NCI-H2171 treated with DMSO at 0.1 percent for 48 hours (cell line): Measurements from ENCODE around the gene STX1A.

Source experiments
- DNase-seq: peaks from one replicate; lab custom pipeline; 2025; lab: John Stamatoyannopoulos, UW

Gene STX1A

GRCh38 chr7:73707045-73707631 lies 12.3 kb downstream of the STX1A start:
- peak; percentile 93 for DNase-seq

- peak; percentile 76 for DNase-seq
Measured at GRCh38 chr7:73706126-73707044, 13.1 kb downstream of the STX1A start.

GRCh38 chr7:73705551-73705920 lies 13.9 kb downstream of the STX1A start:
- DNase-seq, result no peak

GRCh38 chr7:73704640-73705550 lies 14.6 kb downstream of the STX1A start:
- DNase-seq, result peak; percentile 99

GRCh38 chr7:73703757-73704639 lies 15.5 kb downstream of the STX1A start:
- peak; percentile 87 for DNase-seq

- no peak for DNase-seq
Measured at GRCh38 chr7:73703225-73703624, 16.2 kb downstream of the STX1A start.

GRCh38 chr7:73702665-73703064 lies 16.8 kb downstream of the STX1A start:
- no peak for DNase-seq

GRCh38 chr7:73702226-73702625 lies 17.2 kb downstream of the STX1A start:
- DNase-seq, result no peak

GRCh38 chr7:73701357-73701995 lies 18.0 kb downstream of the STX1A start:
- peak; percentile 28 for DNase-seq

- no peak for DNase-seq
Measured at GRCh38 chr7:73700581-73701134, 18.8 kb downstream of the STX1A start.

GRCh38 chr7:73700069-73700423 lies 19.4 kb downstream of the STX1A start:
- peak; percentile 58 for DNase-seq

- peak; percentile 38 for DNase-seq
Measured at GRCh38 chr7:73699370-73700068, 19.9 kb downstream of the STX1A start.

GRCh38 chr7:73698410-73698809 lies 21.1 kb downstream of the STX1A start:
- DNase-seq, result no peak

- no peak for DNase-seq
Measured at GRCh38 chr7:73696372-73696771, 23.1 kb downstream of the STX1A start.

- no peak for DNase-seq
Measured at GRCh38 chr7:73690646-73691045, 28.8 kb downstream of the STX1A start.

GRCh38 chr7:73688288-73688687 lies 31.2 kb downstream of the STX1A start:
- DNase-seq, result no peak

- no peak for DNase-seq
Measured at GRCh38 chr7:73685311-73685710, 34.2 kb downstream of the STX1A start.

GRCh38 chr7:73683788-73684693 lies 35.4 kb downstream of the STX1A start:
- no peak for DNase-seq
